Measurements from ENCODE around the gene TOM1L1. TPM values are rescaled to one million over a fixed set of nuclear protein-coding genes. Genes with fewer than 3 reads are reported as not detected.

Gene TOM1L1
- total and polyA plus RNA-seq, 2 of the 8 experiments (the other 6 are each of a cell fraction or from before 2014, with no cell fraction given) = 47.0 to 60.8 TPM

- H3K14ac ChIP-seq (ENCODE audit: insufficient read length) = no peak overlapping the region
- no peak overlapping the region for H3K9ac ChIP-seq (replicated peaks in 1 of 4; ENCODE audit: extremely low read depth in 1 of 4, low read depth in 3 of 4, low read length in 3 of 4)
- WGBS, 2 experiments (ENCODE audit: extremely low coverage in 1 of 2, insufficient coverage in 1 of 2, insufficient read length in 1 of 2, insufficient replicate concordance in 2 of 2, low coverage in 1 of 2, low lambda C conversion rate in 2 of 2, missing lambda C conversion rate in 1 of 2) = 91% methylated on average over 5 of the region's 5 CpGs; no CpG with 5 or more reads in 1 of the 2 experiments
- no peak overlapping the region for H3K56ac ChIP-seq (replicated peaks; ENCODE audit: insufficient read length, low read depth, low read length)
- H3K4ac ChIP-seq (replicated peaks; ENCODE audit: insufficient read length, low read depth, low read length) = no peak overlapping the region
- H4K5ac ChIP-seq (ENCODE audit: insufficient read length, low read depth, low read length) = no peak overlapping the region
- CTCF ChIA-PET (ENCODE audit: partially characterized antibody) = no interaction called here
- H3K23ac ChIP-seq (ENCODE audit: insufficient read length) = no peak overlapping the region
- no peaks in the 10 kb centered on the region for H3K23me2 ChIP-seq (ENCODE audit: low read depth, low read length)
- H2BK12ac ChIP-seq (ENCODE audit: low read depth, low read length) = no peak overlapping the region
- no peaks in the 10 kb centered on the region for H3K27me3 ChIP-seq (replicated peaks in 1 of 4; ENCODE audit: control insufficient read depth in 3 of 4, extremely low read depth in 1 of 4, insufficient read depth in 3 of 4, low read length in 3 of 4)
- no peak overlapping the region for H2BK120ac ChIP-seq (replicated peaks; ENCODE audit: low read depth, low read length)
- H2BK5ac ChIP-seq (ENCODE audit: low read depth, low read length) = no peak overlapping the region
- no peak for DNase-seq (ENCODE audit: low read depth in 1 of 2, low spot score in 2 of 2)
- no peak overlapping the region for H3K18ac ChIP-seq (ENCODE audit: extremely low read depth, low read length)
- H2BK20ac ChIP-seq (ENCODE audit: low read length) = no peak overlapping the region
- H3K4me2 ChIP-seq (ENCODE audit: insufficient read depth in 1 of 2, low read depth in 2 of 2, low read length in 2 of 2) = no peak overlapping the region
- no peak for FAIRE-seq
- H3K79me1 ChIP-seq (ENCODE audit: low read depth, low read length) = no peaks in the 10 kb centered on the region
- H3K36me3 ChIP-seq (ENCODE audit: control insufficient read depth in 2 of 4, insufficient read depth in 4 of 4, low read length in 3 of 4) = peaks cover 25 to 68% (median 62%) of the 10 kb centered on the region in 4 experiments
- H4K8ac ChIP-seq (ENCODE audit: extremely low read depth, insufficient read depth, low read length) = no peak overlapping the region
- no peak overlapping the region for H2AK5ac ChIP-seq (ENCODE audit: low read depth, low read length)
- H3K27ac ChIP-seq (ENCODE audit: low read depth, low read length) = no peak overlapping the region
- no peaks in the 10 kb centered on the region for H3K79me2 ChIP-seq (ENCODE audit: control insufficient read depth in 1 of 2, insufficient read depth in 2 of 2, low read length in 2 of 2)
- no peak overlapping the region for H3K4me3 ChIP-seq (ENCODE audit: extremely low read depth in 1 of 4, insufficient read depth in 2 of 4, low read depth in 3 of 4, low read length in 4 of 4)
- H3K9me3 ChIP-seq (ENCODE audit: insufficient read depth in 2 of 2, low read depth in 1 of 2, low read length in 1 of 2) = no peaks in the 10 kb centered on the region
- no peaks in the 10 kb centered on the region for H3K4me1 ChIP-seq (replicated peaks in 1 of 4; ENCODE audit: control insufficient read depth in 3 of 4, insufficient read depth in 4 of 4, low read length in 3 of 4)
- POLR2A ChIA-PET (ENCODE audit: partially characterized antibody) = no interaction called here
- no peak overlapping the region for H4K91ac ChIP-seq (replicated peaks; ENCODE audit: insufficient read length, low read length)
- no peak overlapping the region for H2AFZ ChIP-seq (ENCODE audit: low read length)
- no peak overlapping the region for H2BK15ac ChIP-seq (ENCODE audit: low read length)
- H4K20me1 ChIP-seq (replicated peaks in 1 of 2; ENCODE audit: control insufficient read depth in 1 of 2, insufficient read depth in 2 of 2, low read length in 2 of 2) = no peaks in the 10 kb centered on the region
- TF ChIP-seq TEAD4 (IDR thresholded peaks at IDR 0.05; ENCODE audit: low read depth, low read length) (no peak), SRF (IDR thresholded peaks at IDR 0.05; ENCODE audit: low read depth, low read length) (no peak), RAD21 (IDR thresholded peaks at IDR 0.05 in 1 of 2, conservative IDR thresholded peaks at IDR 0.05 in 1 of 2; ENCODE audit: low read depth in 2 of 2, low read length in 2 of 2) (no peak), PHF8 (conservative IDR thresholded peaks at IDR 0.05; ENCODE audit: low read depth, low read length) (no peak), USF2 (IDR thresholded peaks at IDR 0.05; ENCODE audit: low read length) (no peak), CEBPB (IDR thresholded peaks at IDR 0.05; ENCODE audit: low read depth, low read length) (no peak), SIN3A (conservative IDR thresholded peaks at IDR 0.05 in 1 of 2, IDR thresholded peaks at IDR 0.05 in 1 of 2; ENCODE audit: low read depth in 1 of 2, low read length in 2 of 2) (no peak), ZNF274 (IDR thresholded peaks at IDR 0.05; ENCODE audit: borderline replicate concordance, extremely low read depth, low read length) (no peak), POLR2AphosphoS5 (IDR thresholded peaks at IDR 0.05; ENCODE audit: low read depth, low read length) (no peak), SP4 (IDR thresholded peaks at IDR 0.05; ENCODE audit: low read length) (no peak), ATF3 (IDR thresholded peaks at IDR 0.05; ENCODE audit: insufficient read depth, low read depth, low read length) (no peak), ASH2L (IDR thresholded peaks at IDR 0.05; ENCODE audit: low read length) (no peak), SIX5 (IDR thresholded peaks at IDR 0.05; ENCODE audit: low read depth, low read length) (no peak), JUND (IDR thresholded peaks at IDR 0.05; ENCODE audit: low read length) (no peak)
These were observed 36.4 kb downstream of the TOM1L1 start for GRCh38 chr17:54937018-54937417.
